HCT116 (cell line): ENCODE results near the gene GRIPAP1.

ENCODE experiments used
- CEBPB ChIP-seq: IDR thresholded peaks from 2 replicates; pipeline ENCODE4 v1.6.1; 2012; ENCODE audit warnings: low read depth
- ELF1 ChIP-seq: IDR thresholded peaks from 2 replicates; pipeline ENCODE4 v1.6.1; 2012; ENCODE audit warnings: low read depth, borderline replicate concordance
- EZH2 ChIP-seq: fragments of 200-600 bp; sonication (generic); IDR thresholded peaks from 2 replicates; pipeline ENCODE4 v1.6.1; 2017; ENCODE audit warnings: antibody characterized with exemption, mixed run types
- EZH2phosphoT487 ChIP-seq: fragments of 200-600 bp; IDR thresholded peaks from 2 replicates; pipeline ENCODE4 v1.6.1; 2018; ENCODE audit warnings: antibody characterized with exemption, borderline replicate concordance
- JUND ChIP-seq: IDR thresholded peaks from 2 replicates; pipeline ENCODE4 v1.6.1; 2012
- POLR2A ChIP-seq: IDR thresholded peaks from 2 replicates; pipeline ENCODE4 v1.7.0; 2011; ENCODE audit warnings: borderline replicate concordance; ENCODE audit not compliant: insufficient read depth, insufficient read length; ENCODE audit errors: extremely low read depth
- POLR2AphosphoS5 ChIP-seq: IDR thresholded peaks from 2 replicates; pipeline ENCODE4 v1.6.1; 2011; ENCODE audit warnings: mild to moderate bottlenecking, low read depth, low read length, moderate library complexity
- RAD21 ChIP-seq: IDR thresholded peaks from 2 replicates; pipeline ENCODE4 v1.6.1; 2012; ENCODE audit warnings: low read depth, mild to moderate bottlenecking
- SP1 ChIP-seq: IDR thresholded peaks from 2 replicates; pipeline ENCODE4 v1.6.1; 2012; ENCODE audit warnings: low read depth
- YY1 ChIP-seq: IDR thresholded peaks from 2 replicates; pipeline ENCODE4 v1.6.1; 2011; ENCODE audit warnings: low read length, low read depth, moderate library complexity, mild to moderate bottlenecking; ENCODE audit not compliant: insufficient replicate concordance; ENCODE audit errors: extremely low read depth
- TF ChIP-seq, protein P1 (sequence below), 3 experiments: fragments of 200-600 bp in 1 of 3; sonication (generic) in 1 of 3; IDR thresholded peaks in 2 of 3; conservative IDR thresholded peaks in 1 of 3; 2 replicates each; pipeline ENCODE4 v1.5.1; 2012 to 2017; ENCODE audit warnings: low read depth in 2 of 3, low read length in 2 of 3, antibody characterized with exemption in 1 of 3, borderline replicate concordance in 1 of 3, control low read depth in 1 of 3, mild to moderate bottlenecking in 1 of 3, mixed read lengths in 1 of 3, mixed run types in 1 of 3, moderate library complexity in 1 of 3; ENCODE audit not compliant: insufficient read depth in 1 of 3
- TF ChIP-seq, protein P2 (sequence below): IDR thresholded peaks from 2 replicates; pipeline ENCODE4 v1.6.1; 2012
- TF ChIP-seq, protein P3 (sequence below): IDR thresholded peaks from 2 replicates; pipeline ENCODE4 v1.6.1; 2012

DNA sequence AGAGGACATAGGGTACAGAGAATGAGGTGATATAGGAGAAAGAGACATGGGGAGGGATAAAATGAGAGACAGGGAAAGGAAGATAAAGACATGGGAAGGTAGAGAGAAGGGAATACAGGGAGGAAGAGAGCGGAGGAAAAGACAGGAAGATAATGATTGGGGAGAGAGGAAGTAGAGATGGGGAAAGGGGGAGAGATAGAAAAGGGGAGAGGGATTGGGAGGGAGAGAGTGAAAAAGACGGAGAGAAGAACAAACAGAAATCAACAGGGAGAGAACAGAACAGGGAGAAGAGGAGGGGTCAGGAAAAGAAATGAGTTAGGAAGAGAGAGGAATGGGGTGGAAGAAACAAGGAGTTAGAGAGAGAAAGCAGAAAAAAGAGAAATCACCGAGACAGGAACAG, 4.6 kb downstream of the GRIPAP1 start:
- no peak for TF ChIP-seq POLR2AphosphoS5
- TF ChIP-seq, protein P1, sequence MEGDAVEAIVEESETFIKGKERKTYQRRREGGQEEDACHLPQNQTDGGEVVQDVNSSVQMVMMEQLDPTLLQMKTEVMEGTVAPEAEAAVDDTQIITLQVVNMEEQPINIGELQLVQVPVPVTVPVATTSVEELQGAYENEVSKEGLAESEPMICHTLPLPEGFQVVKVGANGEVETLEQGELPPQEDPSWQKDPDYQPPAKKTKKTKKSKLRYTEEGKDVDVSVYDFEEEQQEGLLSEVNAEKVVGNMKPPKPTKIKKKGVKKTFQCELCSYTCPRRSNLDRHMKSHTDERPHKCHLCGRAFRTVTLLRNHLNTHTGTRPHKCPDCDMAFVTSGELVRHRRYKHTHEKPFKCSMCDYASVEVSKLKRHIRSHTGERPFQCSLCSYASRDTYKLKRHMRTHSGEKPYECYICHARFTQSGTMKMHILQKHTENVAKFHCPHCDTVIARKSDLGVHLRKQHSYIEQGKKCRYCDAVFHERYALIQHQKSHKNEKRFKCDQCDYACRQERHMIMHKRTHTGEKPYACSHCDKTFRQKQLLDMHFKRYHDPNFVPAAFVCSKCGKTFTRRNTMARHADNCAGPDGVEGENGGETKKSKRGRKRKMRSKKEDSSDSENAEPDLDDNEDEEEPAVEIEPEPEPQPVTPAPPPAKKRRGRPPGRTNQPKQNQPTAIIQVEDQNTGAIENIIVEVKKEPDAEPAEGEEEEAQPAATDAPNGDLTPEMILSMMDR (IDR thresholded peaks at IDR 0.05 in 2 of 3, conservative IDR thresholded peaks at IDR 0.05 in 1 of 3; ENCODE audit: borderline replicate concordance in 1 of 3, insufficient read depth in 1 of 3, low read depth in 2 of 3, low read length in 2 of 3) = no peak
- TF ChIP-seq JUND = no peak
- TF ChIP-seq POLR2A = no peak
- TF ChIP-seq YY1 = no peak
- no peak for TF ChIP-seq EZH2
- TF ChIP-seq, protein P2, sequence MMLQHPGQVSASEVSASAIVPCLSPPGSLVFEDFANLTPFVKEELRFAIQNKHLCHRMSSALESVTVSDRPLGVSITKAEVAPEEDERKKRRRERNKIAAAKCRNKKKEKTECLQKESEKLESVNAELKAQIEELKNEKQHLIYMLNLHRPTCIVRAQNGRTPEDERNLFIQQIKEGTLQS = no peak
- TF ChIP-seq, protein P3, sequence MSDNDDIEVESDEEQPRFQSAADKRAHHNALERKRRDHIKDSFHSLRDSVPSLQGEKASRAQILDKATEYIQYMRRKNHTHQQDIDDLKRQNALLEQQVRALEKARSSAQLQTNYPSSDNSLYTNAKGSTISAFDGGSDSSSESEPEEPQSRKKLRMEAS = no peak
- TF ChIP-seq ELF1 = no peak
- TF ChIP-seq RAD21 = no peak
- TF ChIP-seq EZH2phosphoT487 = no peak
- TF ChIP-seq SP1 = no peak
- no peak for TF ChIP-seq CEBPB
